Stimulated activated CD4-positive, alpha-beta T cell treated with anti-CD3 and anti-CD28 coated beads, Interleukin-1b, Interleukin-23, amount 100 ng/mL, for 48 hours (primary cell): Measurements from ENCODE around the gene ADTRP.
A peak's percentile ranks its signal among the peaks of the same experiment; 100 is the strongest.

Source experiments
- DNase-seq: peaks from one replicate; pipeline ENCODE4 v3.0.0-alpha.2; 2020

ADTRP gene

DNA sequence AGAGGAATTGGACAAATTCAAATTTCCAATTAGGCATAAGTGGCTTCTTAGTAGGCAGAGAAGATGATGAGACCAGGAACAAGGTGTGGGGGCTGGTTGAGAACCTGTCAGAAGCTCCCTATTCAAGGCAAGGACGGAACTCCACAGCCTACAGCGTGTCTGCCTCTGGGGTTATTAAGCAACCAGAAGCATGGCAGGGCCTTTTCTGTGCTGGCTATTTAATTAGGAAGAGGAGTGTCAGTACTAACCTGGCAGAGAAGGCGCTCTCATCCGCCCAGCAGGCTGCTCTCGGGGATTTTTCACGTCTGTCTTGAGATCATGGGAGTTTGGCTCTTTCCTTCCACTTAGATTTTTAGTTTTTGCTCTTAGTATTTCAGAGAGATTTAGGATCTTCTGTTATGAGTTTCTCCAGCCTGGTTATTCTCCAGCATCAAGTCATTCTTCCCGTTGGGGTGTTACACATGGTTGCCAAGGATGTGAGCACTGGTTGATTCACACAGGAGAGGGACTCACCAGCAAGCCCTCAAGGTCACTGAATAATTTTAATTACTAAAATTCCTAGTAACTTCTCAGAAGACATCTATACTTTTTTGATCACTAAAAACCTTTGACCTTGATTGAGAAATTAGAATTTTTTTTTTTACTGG, 23.9 kb downstream of the ADTRP start:
- DNase-seq: no peak

DNA sequence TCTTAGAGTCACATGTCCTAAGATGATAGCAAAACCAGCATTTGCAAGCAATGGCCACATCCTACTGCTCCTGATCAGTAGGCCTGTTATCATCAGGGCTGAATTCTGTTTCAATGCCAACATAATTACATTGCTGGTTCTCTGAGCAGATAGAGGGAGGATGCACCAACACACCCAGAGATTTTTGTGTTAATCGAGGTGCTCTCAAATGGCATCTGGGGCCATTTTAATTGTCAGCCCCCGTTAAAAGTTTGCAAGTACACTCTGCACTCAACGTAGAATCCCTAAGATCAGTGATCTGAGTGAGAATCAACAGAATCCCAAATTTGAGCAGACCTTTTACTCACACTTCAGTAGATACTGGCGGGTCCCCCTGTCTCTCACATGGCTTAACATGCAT, 24.8 kb downstream of the ADTRP start:
- DNase-seq: no peak

- no peak for DNase-seq
Measured at GRCh38 chr6:11752360-11752759, 26.2 kb downstream of the ADTRP start.

- no peak for DNase-seq
Measured at GRCh38 chr6:11750682-11751081, 27.9 kb downstream of the ADTRP start.

- no peak for DNase-seq
Measured at GRCh38 chr6:11748591-11749210, 29.9 kb downstream of the ADTRP start.

DNA sequence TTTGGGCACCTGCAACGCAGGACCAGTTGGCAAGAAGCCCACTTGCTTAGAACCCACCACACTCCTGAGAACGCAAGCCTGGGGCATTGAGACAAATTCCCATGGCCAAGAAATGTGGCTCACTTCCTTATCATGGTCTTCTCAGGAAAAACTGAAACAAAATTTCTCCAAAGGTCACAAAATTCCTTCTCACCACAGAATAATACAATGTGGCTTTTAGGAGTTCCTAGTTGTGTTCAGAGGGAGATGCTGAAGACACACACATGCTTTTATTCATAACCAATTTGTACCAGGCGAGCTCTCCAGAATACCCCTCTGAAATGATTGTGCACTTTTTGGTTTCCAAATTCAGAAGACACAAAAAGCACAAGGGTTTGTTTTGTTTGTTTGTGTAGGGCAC, 31.6 kb downstream of the ADTRP start:
- DNase-seq: no peak

DNA sequence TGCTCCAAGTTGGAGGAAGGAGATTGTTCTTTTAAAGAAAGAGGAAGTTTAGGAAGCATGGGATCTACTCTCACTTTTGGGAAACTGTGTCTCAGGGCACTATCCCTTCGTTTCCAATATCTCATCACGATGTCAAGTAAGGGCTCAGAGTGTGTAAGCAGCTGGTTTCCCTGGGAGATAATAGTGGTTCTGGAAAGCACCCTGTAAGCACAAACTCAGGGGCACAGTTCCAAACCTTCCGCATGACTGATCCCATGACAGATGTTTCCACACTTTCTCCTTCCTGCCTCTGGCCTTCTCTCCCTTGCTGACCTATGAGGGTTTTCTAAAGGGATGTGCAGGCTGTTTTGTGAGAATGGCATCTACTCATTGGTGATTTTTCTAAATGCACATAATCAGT, 33.9 kb downstream of the ADTRP start:
- no peak for DNase-seq

- no peak for DNase-seq
Measured at GRCh38 chr6:11744101-11744500, 34.5 kb downstream of the ADTRP start.

- DNase-seq: no peak
Measured at GRCh38 chr6:11740875-11741274, 37.7 kb downstream of the ADTRP start.

DNA sequence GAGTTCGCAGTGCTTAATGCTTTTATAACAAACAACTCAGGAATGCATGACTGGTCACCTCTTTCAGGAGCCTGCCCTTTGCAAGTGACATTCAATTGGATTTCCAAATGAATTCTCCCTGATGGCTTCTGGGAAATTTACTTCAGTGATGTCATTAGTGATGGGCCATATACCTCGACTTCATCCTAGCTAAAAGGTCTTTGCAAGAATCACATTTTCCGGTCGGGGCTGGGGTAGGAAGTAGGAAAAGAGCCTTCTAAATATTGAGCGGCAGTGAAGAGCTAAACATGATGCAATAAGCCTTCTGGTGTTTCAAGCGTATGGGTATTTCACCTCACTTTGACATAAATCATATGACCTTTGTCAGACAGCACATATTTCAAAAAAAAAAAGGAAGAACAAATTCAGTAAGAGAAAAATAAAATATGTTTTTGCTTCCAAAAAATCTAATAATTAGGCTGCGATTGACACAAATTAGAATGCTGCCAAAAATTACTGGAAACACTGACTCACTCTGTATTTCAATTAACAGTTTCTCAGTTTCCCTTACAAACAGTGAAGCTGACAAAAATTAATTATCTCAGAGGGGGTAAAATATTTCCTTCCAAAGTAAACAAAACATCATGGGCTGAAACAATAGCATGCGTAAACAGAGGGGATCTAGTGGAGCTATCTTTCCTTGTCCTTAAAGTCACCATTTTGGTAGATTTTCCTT, 39.8 kb downstream of the ADTRP start:
- DNase-seq: no peak

GRCh38 chr6:11738234-11738633, 40.4 kb downstream of the ADTRP start:
- no peak for DNase-seq

DNA sequence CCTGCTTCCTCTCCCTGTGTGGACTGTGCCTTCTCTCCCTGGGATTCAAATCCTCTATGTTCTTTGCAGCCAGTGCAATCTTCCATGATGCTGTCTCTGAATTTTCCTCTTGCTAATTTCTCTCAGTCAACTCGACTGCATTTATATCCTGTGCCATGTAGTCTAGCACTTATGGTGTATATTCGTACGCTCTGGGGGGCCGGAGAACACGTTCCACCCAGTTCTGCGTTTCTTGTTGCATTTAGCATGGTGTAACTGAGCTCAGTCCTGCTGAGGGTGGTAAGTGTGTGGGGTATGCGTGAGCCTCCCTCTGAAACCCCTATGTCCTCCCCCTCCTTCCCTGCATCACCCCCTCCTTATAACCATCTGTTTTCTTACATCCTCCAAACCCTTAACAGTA, 42.0 kb downstream of the ADTRP start:
- no peak for DNase-seq

DNA sequence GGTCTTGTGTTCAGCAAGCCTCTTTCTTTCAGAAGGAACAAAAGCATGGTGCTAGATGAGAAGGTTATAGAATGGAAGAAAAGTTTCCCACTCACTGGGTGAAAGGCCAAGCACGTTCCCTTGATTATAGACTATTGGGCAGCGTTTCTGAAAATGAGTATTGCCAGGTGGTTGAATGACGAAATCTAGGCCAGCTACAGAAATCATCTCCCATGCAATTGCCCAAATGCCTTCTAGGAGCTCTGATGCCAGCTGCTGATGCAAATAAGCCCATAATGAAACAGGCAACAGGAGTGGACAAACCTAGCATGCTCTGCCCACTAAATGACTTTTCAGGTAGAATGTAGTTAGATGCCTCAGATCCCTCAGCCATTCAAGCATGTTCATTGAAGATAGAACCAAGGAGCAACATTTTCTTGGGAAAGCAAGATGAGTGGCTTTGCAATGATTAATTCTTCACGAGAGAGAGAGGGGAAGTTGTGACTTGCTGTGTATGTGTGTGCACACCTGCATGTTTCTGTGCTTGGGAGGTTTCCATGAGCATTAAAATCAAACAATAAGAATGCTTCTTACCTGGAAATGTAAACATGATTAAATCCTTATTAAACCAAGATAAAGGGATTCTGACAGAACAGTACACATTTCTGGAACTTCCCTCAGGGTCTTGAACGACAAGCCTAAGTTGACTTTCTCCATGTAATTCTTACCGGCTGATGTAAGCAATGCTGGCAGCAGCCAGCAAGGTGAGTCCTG, 43.6 kb downstream of the ADTRP start:
- no peak for DNase-seq

- DNase-seq: peak; percentile 87
Measured at GRCh38 chr6:11732036-11732631, 46.5 kb downstream of the ADTRP start.

GRCh38 chr6:11731423-11731822, 47.2 kb downstream of the ADTRP start:
- DNase-seq: no peak

DNA sequence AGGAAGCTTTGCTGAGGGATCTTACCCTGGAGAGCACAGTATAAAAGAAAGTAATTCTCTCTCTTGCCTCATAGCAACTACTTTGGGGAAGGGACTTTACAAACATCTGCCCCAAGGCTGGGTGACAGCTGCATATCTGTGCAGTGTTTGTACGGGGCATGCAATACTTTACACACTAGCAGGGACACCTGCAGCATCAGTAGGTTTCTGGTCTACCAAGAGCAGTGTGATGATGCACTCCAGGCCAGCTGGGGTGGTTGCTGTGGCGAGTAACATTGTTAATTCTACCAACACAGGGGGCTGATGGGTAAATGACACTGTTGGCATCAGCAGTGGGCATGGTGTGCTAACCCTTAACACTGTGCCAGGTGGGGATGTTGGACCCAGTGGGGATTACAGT, 48.0 kb downstream of the ADTRP start:
- DNase-seq: peak; percentile 64

DNA sequence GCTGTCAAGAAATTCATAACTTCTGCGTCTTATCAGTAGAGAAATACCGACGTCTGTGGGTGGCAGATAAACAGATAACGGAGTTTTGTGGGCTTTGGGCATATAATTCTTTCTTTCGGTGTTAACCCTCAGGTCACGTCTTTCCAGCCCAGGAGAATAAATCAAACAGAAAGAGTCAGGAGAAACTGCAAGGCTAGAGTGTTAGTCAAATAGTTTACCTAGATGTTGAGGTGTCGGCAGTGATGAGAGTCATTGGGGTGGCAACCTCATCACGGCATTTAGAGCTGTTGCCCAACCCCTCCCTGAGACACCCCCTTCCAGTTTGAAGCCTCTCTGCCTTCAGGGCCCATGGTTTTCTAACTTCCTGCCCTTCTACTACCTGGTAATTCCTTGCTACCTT, 49.5 kb downstream of the ADTRP start:
- peak; percentile 70 for DNase-seq

GRCh38 chr6:11727998-11728961, 50.3 kb downstream of the ADTRP start:
- DNase-seq: peak; percentile 27

GRCh38 chr6:11727346-11727997, 51.1 kb downstream of the ADTRP start:
- DNase-seq: no peak

- no peak for DNase-seq
Measured at GRCh38 chr6:11724286-11724685, 54.3 kb downstream of the ADTRP start.
